Astrocyte of the cerebellum (primary cell): ENCODE data around the gene DYNLL1.
A peak's percentile ranks its signal among the peaks of the same experiment; 100 is the strongest.
"Not testable (repeated sequence)": the region's sequence is repeated elsewhere in the genome, so short reads cannot be mapped to it uniquely, and the experiment has no call there.

Source experiments
- DNase-seq: peaks from one replicate; pipeline ENCODE4 v3.0.0-alpha.2; 2011; ENCODE audit warnings: low read depth
- H3K4me3 ChIP-seq: 2 replicates; pipeline ENCODE4 v1.5.1; 2011; ENCODE audit warnings: mild to moderate bottlenecking, low read depth, low read length, moderate library complexity
- in situ Hi-C: cut with HindIII; loops from 2 replicates; pipeline ENCODE4 v1.10.0; 2017; ENCODE audit warnings: low sequenced_read_pairs
- TF ChIP-seq, protein P1 (sequence below): IDR thresholded peaks from 2 replicates; pipeline ENCODE4 v1.5.1; 2012; ENCODE audit warnings: low read length, low read depth, moderate library complexity, mild to moderate bottlenecking; ENCODE audit errors: missing control alignments

The DYNLL1 gene

DNA sequence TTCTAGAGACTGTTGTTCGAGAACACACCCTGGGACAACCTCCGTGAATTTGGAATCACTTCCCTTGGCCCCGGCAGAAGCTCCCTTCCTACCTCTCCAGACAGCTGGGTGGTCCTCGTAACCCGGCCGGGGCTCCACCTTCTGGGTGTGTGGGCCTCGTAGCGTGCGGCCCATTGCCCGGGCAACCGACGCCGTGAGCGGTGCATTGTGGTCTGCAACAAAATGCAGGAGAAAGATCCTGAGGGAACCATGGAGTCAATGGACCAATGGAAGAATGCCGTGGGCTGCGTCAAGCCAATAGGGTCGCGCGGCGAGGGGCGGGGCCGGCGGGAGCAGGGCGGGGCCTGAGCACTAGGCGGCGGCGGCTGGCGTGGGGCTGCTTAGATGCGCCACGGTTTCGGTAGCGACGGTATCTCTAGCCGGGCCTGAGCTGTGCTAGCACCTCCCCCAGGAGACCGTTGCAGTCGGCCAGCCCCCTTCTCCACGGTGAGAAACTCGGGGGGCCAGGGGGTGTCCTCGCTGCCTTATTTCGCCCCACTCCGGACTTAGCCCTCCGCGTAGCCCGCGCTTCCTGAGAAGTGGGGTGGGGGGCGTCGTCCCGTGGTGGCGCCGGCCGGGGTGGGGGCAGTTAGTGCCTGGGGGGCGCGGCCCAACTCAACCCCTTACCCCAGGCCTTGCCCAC is at the start of gene DYNLL1:
Gene DYNLL1, plus strand, starts transcription at position 383 of the 682 bp plus-strand sequence. CDS start 309 bp downstream, outside the sequence.
- H3K4me3 ChIP-seq, result peak within 1 kb of the TSS; percentile 96
- in situ Hi-C loops, result loop anchor here (10.0 kb wide), 1 partner anchor 271 kb away; no protein-coding TSS in a partner anchor
- TF ChIP-seq, protein P1, sequence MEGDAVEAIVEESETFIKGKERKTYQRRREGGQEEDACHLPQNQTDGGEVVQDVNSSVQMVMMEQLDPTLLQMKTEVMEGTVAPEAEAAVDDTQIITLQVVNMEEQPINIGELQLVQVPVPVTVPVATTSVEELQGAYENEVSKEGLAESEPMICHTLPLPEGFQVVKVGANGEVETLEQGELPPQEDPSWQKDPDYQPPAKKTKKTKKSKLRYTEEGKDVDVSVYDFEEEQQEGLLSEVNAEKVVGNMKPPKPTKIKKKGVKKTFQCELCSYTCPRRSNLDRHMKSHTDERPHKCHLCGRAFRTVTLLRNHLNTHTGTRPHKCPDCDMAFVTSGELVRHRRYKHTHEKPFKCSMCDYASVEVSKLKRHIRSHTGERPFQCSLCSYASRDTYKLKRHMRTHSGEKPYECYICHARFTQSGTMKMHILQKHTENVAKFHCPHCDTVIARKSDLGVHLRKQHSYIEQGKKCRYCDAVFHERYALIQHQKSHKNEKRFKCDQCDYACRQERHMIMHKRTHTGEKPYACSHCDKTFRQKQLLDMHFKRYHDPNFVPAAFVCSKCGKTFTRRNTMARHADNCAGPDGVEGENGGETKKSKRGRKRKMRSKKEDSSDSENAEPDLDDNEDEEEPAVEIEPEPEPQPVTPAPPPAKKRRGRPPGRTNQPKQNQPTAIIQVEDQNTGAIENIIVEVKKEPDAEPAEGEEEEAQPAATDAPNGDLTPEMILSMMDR, result no peak
- DNase-seq, result peak; percentile 92

DNA sequence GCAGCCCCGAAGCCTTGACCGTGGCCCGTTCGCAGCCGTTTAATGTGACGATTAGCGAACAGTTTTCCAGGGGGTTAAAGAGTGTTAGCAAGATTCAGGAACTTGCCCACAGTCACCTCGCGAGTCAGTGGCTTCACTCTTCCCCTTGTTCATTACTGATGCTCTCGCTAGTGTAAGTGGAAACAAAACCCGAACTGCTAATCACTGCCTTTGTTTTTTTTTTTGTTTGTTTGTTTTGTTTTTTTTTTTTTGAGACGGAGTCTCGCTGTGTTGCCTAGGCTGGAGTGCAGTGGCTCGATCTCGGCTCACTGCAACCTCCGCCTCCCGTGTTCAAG is 49.1 kb upstream of the DYNLL1 start:
- peak overlapping the region; percentile 97 for H3K4me3 ChIP-seq
- DNase-seq, in situ Hi-C loops: not testable (repeated sequence)

DNA sequence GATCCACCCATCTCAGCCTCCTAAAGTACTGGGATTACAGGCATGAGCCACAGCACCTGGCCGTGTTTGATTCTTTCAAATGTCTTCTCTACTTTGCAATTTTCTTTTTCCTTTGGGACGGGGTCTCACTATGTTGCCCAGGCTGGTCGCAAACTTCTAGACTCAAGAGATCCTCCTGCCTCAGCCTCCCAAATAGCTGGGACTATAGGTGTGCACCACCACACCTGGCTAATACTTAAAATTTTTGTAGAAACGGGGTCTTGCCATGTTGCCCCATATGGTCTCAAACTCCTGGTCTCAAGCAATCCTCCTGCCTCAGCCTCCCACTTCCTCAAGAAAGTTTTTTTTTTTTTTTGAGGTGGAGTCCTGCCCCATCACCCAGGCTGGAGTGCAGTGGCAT is 47.9 kb upstream of the DYNLL1 start:
- TF ChIP-seq, protein P1, result no peak
- no peak for DNase-seq
- H3K4me3 ChIP-seq, result no peak overlapping the region
- in situ Hi-C loops, result no loop called here

DNA sequence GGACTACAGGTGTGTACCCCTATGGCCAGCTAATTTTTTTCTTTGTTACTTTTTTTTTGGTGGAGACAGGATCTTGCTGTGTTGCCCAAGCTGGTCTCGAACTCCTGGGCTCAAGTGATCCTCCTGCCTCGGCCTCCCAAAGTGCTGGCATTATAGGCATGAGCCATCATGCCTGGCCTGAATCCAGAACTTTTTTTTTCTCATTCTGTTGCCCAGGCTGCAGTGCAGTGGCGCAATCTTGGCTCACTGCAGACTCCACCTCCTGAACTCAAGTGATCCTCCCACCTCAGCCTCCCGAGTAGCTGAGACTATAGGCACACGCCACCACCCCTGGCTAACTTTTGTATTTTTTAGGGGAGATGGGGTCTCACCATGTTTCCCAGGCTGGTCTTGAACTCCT is 43.4 kb upstream of the DYNLL1 start:
- H3K4me3 ChIP-seq, in situ Hi-C loops, DNase-seq: not testable (repeated sequence)

DNA sequence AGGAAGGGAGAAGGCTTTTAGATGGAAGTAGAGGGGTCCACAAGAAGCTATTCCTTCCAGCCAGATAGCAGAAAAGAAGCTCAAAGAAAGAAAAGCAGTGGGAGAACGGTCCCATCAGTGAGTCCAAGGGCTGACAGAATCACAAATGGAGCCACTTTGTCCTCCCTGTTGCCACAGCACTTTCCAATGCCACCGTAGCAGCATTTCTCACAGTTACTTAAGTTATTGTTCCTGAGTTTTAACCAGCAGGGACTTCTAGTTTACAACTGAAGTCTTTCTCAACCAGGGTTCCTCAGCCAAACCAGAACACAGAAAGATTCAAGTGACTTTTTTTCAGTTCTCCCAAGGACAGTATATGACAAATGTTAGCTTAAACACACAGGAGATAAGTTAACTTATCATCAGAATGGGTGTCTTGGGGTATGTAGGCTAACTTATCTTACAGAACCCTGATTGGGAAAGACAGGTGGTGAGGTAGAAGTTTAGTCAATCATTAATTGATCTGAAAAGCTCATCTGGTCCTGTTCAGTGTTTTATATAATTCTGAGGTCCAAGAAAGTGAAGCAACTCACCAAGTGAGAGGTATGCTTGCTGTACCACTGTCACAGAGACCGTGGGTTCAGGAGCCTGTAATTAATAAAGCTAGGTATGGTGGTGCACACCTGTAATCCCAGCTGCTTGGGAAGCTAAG is 42.7 kb upstream of the DYNLL1 start:
- no peak for DNase-seq
- TF ChIP-seq, protein P1, result no peak
- in situ Hi-C loops, result no loop called here
- no peak overlapping the region for H3K4me3 ChIP-seq

DNA sequence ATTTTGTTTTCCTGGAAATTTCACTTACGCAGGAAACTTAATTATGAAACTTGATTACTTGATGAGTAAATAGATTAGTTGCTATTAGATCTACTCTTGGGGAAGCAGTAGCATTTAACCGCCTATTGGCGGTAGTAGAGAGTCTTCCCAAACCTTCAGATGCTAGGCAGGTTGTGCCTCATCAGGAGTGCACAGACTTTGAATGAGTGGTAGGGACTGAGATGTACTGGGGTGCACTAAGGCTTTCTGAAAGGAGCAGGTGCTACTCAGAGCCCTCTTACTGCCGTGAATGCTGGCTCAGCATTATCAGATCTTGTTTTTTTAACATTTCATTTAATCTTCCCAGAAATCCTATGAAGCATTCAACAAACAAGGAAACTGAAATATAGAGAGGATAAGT is 41.9 kb upstream of the DYNLL1 start:
- no peak overlapping the region for H3K4me3 ChIP-seq
- in situ Hi-C loops, result no loop called here
- no peak for DNase-seq
- TF ChIP-seq, protein P1, result peak; percentile 71

DNA sequence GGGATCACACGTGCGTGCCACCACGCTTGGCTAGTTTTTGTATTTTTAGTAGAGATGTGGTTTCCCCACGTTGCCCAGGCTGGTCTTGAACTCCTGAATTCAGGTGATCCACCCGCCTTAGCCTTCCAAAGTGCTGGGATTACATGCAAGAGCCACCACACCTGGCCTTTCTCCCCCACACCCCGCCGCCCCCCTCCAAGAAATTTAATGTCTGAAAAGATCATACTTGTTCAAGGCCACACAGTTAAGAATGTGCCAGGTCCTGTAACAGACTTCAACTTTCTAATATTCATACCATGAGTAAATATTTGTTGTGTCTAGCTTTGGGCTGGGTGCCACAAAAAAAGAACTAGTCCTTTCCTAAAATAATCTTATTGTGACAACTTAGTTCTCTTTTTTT is 40.6 kb upstream of the DYNLL1 start:
- no peak overlapping the region for H3K4me3 ChIP-seq
- TF ChIP-seq, protein P1, result no peak
- in situ Hi-C loops, result no loop called here

More for the DNA sequence above, 40.6 kb upstream of the DYNLL1 start:
- no peak for DNase-seq
